ENCODE measurements around the gene RHOD. TPM values are rescaled to one million over a fixed set of nuclear protein-coding genes. Genes with fewer than 3 reads are reported as not detected.

The RHOD gene
- total and polyA plus RNA-seq, 2 of the 8 experiments (the other 6 are each of a cell fraction or from before 2014, with no cell fraction given), result 12.1 to 17.6 TPM

DNA sequence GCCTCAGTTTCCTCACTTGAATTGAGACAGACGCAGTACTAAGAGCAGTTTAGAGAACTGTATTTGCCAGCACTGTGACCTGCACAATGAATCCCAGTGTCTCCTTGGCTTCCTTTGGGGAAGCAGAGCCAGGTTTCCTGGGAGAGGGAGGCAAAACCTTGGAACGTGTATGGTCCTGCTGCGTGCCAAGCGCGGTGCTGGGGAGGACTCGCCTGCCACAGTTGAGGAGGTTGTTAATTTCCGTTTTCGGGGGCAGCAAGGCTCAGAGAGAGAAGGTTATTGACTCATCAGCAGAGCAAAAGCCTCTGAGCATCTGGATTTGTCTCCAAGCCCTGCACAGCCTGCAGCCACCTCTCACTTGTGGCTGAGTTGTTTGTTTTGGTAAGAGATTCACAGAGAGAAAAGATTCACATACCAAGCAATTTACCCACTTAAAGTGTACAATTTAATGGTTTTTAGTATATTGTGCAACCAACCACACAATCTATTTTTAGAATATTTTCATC is 22.9 kb upstream of the RHOD start (continued):
- TF ChIP-seq, protein P1, sequence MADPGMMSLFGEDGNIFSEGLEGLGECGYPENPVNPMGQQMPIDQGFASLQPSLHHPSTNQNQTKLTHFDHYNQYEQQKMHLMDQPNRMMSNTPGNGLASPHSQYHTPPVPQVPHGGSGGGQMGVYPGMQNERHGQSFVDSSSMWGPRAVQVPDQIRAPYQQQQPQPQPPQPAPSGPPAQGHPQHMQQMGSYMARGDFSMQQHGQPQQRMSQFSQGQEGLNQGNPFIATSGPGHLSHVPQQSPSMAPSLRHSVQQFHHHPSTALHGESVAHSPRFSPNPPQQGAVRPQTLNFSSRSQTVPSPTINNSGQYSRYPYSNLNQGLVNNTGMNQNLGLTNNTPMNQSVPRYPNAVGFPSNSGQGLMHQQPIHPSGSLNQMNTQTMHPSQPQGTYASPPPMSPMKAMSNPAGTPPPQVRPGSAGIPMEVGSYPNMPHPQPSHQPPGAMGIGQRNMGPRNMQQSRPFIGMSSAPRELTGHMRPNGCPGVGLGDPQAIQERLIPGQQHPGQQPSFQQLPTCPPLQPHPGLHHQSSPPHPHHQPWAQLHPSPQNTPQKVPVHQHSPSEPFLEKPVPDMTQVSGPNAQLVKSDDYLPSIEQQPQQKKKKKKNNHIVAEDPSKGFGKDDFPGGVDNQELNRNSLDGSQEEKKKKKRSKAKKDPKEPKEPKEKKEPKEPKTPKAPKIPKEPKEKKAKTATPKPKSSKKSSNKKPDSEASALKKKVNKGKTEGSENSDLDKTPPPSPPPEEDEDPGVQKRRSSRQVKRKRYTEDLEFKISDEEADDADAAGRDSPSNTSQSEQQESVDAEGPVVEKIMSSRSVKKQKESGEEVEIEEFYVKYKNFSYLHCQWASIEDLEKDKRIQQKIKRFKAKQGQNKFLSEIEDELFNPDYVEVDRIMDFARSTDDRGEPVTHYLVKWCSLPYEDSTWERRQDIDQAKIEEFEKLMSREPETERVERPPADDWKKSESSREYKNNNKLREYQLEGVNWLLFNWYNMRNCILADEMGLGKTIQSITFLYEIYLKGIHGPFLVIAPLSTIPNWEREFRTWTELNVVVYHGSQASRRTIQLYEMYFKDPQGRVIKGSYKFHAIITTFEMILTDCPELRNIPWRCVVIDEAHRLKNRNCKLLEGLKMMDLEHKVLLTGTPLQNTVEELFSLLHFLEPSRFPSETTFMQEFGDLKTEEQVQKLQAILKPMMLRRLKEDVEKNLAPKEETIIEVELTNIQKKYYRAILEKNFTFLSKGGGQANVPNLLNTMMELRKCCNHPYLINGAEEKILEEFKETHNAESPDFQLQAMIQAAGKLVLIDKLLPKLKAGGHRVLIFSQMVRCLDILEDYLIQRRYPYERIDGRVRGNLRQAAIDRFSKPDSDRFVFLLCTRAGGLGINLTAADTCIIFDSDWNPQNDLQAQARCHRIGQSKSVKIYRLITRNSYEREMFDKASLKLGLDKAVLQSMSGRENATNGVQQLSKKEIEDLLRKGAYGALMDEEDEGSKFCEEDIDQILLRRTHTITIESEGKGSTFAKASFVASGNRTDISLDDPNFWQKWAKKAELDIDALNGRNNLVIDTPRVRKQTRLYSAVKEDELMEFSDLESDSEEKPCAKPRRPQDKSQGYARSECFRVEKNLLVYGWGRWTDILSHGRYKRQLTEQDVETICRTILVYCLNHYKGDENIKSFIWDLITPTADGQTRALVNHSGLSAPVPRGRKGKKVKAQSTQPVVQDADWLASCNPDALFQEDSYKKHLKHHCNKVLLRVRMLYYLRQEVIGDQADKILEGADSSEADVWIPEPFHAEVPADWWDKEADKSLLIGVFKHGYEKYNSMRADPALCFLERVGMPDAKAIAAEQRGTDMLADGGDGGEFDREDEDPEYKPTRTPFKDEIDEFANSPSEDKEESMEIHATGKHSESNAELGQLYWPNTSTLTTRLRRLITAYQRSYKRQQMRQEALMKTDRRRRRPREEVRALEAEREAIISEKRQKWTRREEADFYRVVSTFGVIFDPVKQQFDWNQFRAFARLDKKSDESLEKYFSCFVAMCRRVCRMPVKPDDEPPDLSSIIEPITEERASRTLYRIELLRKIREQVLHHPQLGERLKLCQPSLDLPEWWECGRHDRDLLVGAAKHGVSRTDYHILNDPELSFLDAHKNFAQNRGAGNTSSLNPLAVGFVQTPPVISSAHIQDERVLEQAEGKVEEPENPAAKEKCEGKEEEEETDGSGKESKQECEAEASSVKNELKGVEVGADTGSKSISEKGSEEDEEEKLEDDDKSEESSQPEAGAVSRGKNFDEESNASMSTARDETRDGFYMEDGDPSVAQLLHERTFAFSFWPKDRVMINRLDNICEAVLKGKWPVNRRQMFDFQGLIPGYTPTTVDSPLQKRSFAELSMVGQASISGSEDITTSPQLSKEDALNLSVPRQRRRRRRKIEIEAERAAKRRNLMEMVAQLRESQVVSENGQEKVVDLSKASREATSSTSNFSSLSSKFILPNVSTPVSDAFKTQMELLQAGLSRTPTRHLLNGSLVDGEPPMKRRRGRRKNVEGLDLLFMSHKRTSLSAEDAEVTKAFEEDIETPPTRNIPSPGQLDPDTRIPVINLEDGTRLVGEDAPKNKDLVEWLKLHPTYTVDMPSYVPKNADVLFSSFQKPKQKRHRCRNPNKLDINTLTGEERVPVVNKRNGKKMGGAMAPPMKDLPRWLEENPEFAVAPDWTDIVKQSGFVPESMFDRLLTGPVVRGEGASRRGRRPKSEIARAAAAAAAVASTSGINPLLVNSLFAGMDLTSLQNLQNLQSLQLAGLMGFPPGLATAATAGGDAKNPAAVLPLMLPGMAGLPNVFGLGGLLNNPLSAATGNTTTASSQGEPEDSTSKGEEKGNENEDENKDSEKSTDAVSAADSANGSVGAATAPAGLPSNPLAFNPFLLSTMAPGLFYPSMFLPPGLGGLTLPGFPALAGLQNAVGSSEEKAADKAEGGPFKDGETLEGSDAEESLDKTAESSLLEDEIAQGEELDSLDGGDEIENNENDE (IDR thresholded peaks at IDR 0.05; ENCODE audit: insufficient replicate concordance, low read length), result no peak

Data from H1 (cell line).